Measurements from ENCODE around the gene KISS1. TPM values are rescaled to one million over a fixed set of nuclear protein-coding genes. Genes with fewer than 3 reads are reported as not detected.

Gene KISS1
- total RNA-seq, 1 experiment from 2014 or later: not detected

DNA sequence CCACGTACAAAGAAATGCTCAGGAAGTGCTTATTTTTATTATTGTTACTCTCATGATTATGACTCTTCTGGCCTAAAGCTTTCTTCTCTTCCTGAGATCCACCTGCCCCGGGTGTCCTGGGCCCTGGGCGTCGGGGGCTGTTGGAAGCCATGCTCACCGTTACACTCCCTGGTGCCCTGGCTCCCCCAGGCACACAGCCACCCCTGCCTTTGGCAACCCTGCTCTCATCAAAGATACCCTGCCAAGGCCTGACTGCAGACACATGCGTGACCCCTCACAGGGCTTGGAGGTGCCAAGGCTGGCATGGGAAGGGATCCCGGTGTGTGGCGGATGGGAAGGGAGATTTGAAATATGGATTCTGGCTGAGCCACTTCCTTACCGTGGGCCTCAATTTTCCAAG lies 3.3 kb upstream of the KISS1 start:
- no peaks in the 10 kb centered on the region for H3K36me3 ChIP-seq (ENCODE audit: control insufficient read depth, insufficient read depth, low read length)
- in situ Hi-C loops (cut with HindIII; ENCODE audit: low pct_unique_long_range_greater_than_20kb, low sequenced_read_pairs) (no loop called here), intact Hi-C loops (cut with micrococcal nuclease; ENCODE audit: unreplicated experiment) (no loop called here)
- H3K27me3 ChIP-seq (ENCODE audit: control insufficient read depth, insufficient read depth, low read length): no peaks in the 10 kb centered on the region
- ChIA-PET POLR2A (no interaction called here), CTCF (no interaction called here)
- ATAC-seq (no peak), DNase-seq (ENCODE audit: low read depth, low spot score) (no peak)
- H3K4me3 ChIP-seq (ENCODE audit: low read depth in 2 of 2, low read length in 2 of 2): no peak overlapping the region
- no peaks in the 10 kb centered on the region for H3K9me3 ChIP-seq (ENCODE audit: control insufficient read depth, insufficient read depth, low read depth, low read length)
- no TSS peak for BruUV-seq (replicated peaks)
- H3K27ac ChIP-seq (ENCODE audit: low read length): no peak overlapping the region
- H3K4me1 ChIP-seq (ENCODE audit: control insufficient read depth, insufficient read depth, low read length): no peaks in the 10 kb centered on the region
- no peak for TF ChIP-seq SIN3A (IDR thresholded peaks at IDR 0.05; ENCODE audit: borderline replicate concordance, insufficient read depth, low read depth, low read length)
- no peak for TF ChIP-seq POLR2AphosphoS5 (IDR thresholded peaks at IDR 0.05; ENCODE audit: low read depth, low read length)
- no peak for TF ChIP-seq TCF7L2 (IDR thresholded peaks at IDR 0.05; ENCODE audit: low read depth, low read length)
- TF ChIP-seq, protein P1, sequence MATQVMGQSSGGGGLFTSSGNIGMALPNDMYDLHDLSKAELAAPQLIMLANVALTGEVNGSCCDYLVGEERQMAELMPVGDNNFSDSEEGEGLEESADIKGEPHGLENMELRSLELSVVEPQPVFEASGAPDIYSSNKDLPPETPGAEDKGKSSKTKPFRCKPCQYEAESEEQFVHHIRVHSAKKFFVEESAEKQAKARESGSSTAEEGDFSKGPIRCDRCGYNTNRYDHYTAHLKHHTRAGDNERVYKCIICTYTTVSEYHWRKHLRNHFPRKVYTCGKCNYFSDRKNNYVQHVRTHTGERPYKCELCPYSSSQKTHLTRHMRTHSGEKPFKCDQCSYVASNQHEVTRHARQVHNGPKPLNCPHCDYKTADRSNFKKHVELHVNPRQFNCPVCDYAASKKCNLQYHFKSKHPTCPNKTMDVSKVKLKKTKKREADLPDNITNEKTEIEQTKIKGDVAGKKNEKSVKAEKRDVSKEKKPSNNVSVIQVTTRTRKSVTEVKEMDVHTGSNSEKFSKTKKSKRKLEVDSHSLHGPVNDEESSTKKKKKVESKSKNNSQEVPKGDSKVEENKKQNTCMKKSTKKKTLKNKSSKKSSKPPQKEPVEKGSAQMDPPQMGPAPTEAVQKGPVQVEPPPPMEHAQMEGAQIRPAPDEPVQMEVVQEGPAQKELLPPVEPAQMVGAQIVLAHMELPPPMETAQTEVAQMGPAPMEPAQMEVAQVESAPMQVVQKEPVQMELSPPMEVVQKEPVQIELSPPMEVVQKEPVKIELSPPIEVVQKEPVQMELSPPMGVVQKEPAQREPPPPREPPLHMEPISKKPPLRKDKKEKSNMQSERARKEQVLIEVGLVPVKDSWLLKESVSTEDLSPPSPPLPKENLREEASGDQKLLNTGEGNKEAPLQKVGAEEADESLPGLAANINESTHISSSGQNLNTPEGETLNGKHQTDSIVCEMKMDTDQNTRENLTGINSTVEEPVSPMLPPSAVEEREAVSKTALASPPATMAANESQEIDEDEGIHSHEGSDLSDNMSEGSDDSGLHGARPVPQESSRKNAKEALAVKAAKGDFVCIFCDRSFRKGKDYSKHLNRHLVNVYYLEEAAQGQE (IDR thresholded peaks at IDR 0.05; ENCODE audit: insufficient read depth in 1 of 2, low read depth in 2 of 2, low read length in 1 of 2): no peak
- TF ChIP-seq, protein P2, sequence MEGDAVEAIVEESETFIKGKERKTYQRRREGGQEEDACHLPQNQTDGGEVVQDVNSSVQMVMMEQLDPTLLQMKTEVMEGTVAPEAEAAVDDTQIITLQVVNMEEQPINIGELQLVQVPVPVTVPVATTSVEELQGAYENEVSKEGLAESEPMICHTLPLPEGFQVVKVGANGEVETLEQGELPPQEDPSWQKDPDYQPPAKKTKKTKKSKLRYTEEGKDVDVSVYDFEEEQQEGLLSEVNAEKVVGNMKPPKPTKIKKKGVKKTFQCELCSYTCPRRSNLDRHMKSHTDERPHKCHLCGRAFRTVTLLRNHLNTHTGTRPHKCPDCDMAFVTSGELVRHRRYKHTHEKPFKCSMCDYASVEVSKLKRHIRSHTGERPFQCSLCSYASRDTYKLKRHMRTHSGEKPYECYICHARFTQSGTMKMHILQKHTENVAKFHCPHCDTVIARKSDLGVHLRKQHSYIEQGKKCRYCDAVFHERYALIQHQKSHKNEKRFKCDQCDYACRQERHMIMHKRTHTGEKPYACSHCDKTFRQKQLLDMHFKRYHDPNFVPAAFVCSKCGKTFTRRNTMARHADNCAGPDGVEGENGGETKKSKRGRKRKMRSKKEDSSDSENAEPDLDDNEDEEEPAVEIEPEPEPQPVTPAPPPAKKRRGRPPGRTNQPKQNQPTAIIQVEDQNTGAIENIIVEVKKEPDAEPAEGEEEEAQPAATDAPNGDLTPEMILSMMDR (IDR thresholded peaks at IDR 0.05): no peak

DNA sequence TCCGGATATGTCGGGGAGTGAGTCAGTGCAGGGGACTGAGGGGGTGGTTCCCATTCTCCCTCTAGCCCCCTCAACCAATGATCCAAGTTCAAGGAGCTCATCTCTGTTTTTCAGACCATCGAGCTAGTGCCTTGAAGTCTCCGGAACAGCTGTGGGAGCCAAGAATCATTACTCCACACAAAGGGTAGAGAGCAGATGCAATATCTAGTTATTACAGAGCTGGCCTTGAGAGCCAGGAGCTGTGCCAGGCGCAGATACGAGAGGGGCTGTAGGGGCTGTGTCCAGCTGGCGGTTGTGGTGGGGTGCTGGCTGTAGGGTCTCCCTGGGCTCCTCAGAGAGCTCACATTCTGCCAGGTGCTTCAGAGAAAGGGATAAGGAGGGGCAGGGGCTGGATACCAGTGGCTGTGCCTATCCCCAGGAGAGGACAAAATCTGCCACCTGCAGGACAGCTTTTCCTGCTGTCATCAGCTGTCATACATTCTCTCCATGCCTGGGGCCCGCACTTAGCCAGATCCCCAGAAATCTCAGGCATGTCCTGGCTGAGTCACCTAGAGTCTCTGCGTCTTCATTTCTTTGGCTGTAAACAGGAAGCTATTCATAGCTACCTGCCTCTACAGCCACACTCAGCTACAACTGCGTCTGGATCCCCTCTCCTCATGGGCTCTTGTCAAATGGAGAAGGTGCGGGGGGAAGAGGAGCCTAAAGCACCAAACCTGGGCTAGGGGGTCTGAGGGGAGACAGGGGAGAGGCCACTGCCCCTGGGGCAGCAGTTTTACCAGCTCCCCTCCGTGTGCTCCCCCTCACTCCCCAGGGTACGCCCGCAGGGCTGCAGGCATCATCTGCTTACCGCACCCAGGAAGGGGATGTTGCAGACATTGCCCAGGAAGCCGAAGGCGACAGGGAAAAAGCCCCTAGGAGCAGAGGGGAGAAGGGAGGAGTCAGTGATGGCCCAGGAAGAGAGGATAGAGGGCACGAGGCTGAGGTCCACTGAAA lies 2.4 kb upstream of the KISS1 start:
- intact Hi-C loops (cut with micrococcal nuclease; ENCODE audit: unreplicated experiment) (no loop called here), in situ Hi-C loops (cut with HindIII; ENCODE audit: low pct_unique_long_range_greater_than_20kb, low sequenced_read_pairs) (no loop called here)
- TF ChIP-seq, protein P2 (IDR thresholded peaks at IDR 0.05): no peak; the same call in 1 of the 2 replicates
- TF ChIP-seq, protein P1 (IDR thresholded peaks at IDR 0.05; ENCODE audit: insufficient read depth in 1 of 2, low read depth in 2 of 2, low read length in 1 of 2): no peak
- TF ChIP-seq POLR2AphosphoS5 (IDR thresholded peaks at IDR 0.05; ENCODE audit: low read depth, low read length): no peak
- TF ChIP-seq TCF7L2 (IDR thresholded peaks at IDR 0.05; ENCODE audit: low read depth, low read length): no peak
- TF ChIP-seq SIN3A (IDR thresholded peaks at IDR 0.05; ENCODE audit: borderline replicate concordance, insufficient read depth, low read depth, low read length): no peak
- H3K27ac ChIP-seq (ENCODE audit: low read length): no peak overlapping the region
- H3K36me3 ChIP-seq (ENCODE audit: control insufficient read depth, insufficient read depth, low read length): no peaks in the 10 kb centered on the region
- no peak overlapping the region for H3K4me3 ChIP-seq (ENCODE audit: low read depth in 2 of 2, low read length in 2 of 2)
- H3K9me3 ChIP-seq (ENCODE audit: control insufficient read depth, insufficient read depth, low read depth, low read length): no peaks in the 10 kb centered on the region
- CTCF ChIA-PET: interaction anchor here (0.6 to 1.5 kb wide), 4 partner anchors 8 to 239 kb away, joined by 3 to 12 read pairs (median 3); no protein-coding TSS in a partner anchor
- DNase-seq (ENCODE audit: low read depth, low spot score) (peak; percentile 33), ATAC-seq (peak; percentile 78)
- H3K4me1 ChIP-seq (ENCODE audit: control insufficient read depth, insufficient read depth, low read length): no peaks in the 10 kb centered on the region
- no TSS peak for BruUV-seq (replicated peaks)
- POLR2A ChIA-PET: interaction anchor here (0.6 to 0.8 kb wide), 2 partner anchors 187 to 1634 kb away, joined by 4 to 7 read pairs; no protein-coding TSS in a partner anchor
- H3K27me3 ChIP-seq (ENCODE audit: control insufficient read depth, insufficient read depth, low read length): no peaks in the 10 kb centered on the region

Measured in Panc1 (cell line).